Medulla oblongata (tissue), 1 donor: Measurements from ENCODE around the gene ERMP1.
"Not testable (repeated sequence)": the region's sequence is repeated elsewhere in the genome, so short reads cannot be mapped to it uniquely, and the experiment has no call there.

Source experiments
- DNase-seq: peaks from one replicate; pipeline ENCODE4 v3.0.0-alpha.2; 2015; ENCODE audit errors: extremely low spot score

The ERMP1 gene

DNA sequence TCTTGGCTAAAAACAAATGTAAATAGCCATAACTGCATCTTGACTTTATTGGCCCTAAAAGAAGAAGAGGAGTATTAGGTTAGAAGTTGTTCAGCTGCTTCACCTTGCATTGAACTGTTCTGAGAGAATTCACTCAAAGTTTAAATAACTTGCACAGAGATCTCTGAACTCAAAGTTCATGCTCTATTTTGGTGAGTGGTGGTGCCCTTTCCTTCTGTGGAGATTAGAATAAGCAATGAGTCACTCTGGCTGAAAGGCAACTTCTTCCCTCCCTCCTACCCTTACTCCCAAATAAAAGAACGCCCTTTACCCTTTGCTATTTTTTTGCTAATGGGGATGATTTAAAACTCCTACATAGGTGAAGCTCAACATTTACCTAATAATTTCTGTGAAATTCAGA, 48.9 kb downstream of the ERMP1 start:
- no peak for DNase-seq

DNA sequence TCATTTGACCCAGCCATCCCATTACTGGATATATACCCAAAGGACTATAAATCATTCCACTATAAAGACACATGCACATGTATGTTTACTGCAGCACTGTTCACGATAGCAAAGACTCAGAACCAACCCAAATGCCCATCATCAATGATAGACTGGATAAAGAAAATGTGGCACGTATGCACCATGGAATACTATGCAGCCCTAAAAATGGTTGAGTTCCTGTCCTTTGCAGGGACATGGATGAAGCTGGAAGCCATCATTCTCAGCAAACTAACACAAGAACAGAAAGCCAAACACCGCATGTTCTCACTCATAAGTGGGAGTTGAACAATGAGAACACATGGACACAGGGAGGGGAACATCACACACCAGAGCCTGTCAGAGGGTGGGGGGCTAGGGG, 49.5 kb downstream of the ERMP1 start:
- not testable (repeated sequence) for DNase-seq

DNA sequence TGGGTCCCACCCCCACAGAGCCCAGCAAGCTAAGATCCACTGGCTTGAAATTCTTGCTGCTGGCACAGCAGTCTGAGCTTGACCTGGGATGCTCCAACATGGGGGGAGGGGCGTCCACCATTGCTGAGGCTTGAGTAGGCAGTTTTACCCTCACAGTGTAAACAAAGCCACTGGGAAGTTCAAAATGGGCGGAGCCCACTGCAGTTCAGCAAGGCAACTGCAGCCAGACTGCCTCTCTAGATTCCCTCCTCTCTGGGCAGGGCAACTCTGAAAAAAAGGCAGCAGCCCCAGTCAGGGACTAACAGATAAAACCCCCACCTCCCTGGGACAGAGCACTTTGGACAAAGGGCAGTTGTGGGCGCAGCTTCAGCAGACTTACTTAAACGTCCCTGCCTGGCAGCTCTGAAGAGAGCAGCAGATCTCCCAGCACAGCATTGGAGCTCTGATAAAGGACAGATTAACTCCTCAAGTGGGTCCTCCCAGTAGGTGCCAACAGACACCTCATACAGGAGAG, 53.2 kb downstream of the ERMP1 start:
- not testable (repeated sequence) for DNase-seq

DNA sequence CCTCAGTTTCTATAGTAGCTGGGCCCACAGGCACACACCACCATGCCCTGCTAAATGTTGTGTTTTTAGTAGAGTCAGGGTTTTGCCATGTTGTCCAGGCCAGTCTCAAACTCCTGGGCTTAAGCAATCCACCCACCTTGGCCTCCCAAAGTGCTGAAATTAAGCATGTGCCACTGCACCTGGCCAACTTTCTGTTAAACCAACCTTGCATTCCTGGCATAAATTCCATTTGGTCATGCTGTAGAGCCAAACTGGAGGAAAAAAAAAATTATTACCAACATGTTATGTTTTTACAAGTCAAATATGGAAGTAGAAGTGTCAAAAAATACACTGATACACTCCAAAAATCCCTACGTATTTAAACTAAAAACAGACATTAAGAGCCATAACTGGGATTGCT, 54.1 kb downstream of the ERMP1 start:
- DNase-seq: no peak

DNA sequence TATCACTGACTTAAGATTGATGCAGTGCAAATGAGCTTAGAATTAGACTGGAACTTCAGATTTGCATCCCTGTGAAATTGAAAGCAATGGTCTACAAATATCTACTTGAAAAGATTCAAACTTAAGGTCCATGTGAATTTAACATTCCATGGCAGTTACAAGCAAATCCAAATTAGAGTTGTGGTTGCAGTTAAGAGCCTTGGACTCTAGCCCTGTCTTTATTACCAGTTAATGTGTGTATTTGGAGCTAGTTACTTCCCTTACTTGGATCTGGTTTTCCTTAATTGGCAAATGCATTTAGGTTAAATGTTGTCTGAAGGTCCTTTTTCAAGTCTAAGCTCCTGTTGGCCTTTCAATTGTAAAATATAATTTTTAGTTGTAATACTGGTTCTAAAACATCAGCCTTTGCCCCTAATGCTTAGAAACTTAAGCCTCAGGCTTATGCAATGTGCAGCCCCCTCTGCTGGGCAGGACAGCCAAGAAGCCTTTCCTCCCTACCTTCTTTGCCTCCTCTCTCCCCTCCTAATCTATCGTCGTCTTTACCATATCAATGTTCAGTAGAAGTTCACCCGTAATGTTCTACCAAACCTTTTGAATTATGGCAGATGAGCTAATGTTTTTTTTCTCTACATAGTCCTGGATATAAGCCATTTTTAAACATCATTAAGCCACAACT, 59.5 kb downstream of the ERMP1 start:
- no peak for DNase-seq

DNA sequence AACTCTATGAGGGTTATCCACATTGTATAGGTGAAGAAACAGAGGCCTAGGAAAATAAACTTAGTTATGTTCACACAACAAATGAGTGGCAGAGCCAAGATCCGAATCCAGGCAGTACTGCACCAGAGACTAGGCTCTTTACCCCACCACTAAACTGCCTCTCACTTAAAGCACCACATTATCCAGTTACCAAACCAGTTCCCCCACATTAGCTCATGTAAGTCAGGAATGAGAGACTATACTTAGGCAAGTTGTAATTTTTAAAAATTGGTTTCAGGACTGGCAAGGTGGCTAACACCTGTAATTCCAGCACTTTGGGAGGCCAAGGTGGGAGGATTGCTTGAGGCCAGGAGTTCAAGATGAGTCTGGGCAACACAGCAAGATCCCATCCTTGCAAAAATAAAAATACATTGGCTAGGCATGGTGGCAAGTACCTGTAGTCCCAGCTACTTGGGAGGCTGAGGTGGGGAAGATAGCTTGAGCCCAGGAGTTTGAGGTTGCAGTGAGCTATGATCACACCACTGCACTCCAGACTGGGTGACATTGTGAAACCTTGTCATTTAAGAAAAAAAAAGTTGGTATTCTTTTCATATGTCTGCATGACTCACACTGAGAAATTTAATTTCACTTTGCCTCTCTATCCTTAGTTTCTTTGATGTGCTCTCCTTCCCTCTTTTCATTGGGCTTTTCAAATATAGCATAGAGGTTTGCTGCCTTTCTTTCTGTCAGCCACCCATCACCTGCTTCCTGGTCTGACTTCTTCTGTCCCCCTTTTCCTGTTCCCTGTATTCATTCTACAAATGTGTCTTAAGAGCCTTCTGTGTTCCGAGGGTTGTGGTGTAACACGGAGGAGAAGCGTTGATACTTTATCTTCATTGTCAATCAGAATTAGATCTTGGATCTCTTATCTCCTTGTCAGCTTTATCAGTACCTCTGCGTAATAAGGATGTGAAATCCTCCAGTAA, 64.7 kb downstream of the ERMP1 start:
- no peak for DNase-seq

DNA sequence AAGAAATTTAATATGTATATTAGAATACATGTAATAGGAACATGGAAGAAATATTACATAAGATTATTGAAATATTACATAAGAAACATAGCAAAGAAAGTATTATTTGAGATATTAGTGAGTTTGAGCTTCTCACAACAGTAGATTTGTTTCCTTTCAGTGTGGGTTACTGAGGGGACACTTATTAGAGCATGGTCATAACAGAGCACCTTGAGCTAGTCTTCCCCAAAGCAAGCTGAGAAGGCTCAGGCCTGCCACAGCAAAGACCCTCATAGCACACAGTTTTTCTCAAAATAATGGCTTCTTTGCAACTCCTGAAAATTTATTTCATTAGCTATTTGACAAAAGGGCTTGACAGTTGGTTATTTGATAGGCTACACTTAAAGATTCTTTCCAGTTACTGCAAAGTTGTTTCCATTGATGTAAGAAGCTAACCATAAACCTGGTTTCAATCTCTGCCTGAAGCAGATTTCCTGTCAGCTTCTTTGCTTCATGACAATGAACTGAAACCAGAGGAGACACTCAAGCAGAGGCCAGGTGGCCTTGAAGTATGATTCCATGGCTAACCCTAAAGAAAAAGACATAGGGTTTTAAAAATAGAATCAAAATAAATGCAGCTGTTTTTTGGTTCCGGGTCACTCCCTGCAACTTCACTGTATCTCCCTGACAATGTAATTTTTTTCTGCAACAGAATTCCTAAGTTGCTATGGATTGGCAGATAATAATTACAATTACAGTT, 68.6 kb downstream of the ERMP1 start:
- no peak for DNase-seq

DNA sequence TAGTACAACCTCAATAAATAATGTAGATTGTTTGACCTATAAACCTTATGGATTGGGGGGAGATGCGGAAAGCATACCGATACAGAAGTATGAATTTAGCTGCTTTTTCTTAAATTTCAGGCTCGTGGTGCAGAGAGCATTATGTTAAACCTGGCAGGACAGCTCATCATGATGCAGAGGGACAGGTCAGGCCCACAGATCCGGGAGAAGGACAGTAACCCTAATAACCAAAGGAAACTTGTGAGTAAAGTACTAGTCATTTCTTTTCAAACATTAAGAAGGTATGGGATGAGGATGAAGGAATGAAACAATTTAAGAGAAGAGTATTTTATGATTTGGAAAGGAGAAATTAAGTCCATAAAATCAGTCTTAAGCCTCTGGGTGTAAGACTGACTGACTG, 70.5 kb downstream of the ERMP1 start:
- no peak for DNase-seq

DNA sequence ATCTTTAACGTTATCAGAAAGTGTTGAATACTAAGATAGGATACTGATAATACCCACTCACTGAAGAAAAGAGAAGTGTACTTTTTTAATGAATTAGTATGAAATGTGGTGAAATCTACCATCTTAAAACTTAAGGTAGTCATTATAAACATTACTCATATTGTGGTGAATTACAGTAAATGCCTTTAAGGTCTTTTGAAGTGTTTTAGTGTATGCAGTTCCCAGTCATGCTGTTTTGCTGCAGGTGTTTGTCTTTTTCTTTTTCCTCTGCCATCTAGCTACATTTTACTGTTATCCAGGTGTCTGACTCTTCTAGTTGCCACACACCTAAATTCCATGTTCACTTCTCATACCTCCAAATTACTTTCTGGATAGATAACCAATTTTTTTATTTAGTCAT, 72.6 kb downstream of the ERMP1 start:
- DNase-seq: no peak

DNA sequence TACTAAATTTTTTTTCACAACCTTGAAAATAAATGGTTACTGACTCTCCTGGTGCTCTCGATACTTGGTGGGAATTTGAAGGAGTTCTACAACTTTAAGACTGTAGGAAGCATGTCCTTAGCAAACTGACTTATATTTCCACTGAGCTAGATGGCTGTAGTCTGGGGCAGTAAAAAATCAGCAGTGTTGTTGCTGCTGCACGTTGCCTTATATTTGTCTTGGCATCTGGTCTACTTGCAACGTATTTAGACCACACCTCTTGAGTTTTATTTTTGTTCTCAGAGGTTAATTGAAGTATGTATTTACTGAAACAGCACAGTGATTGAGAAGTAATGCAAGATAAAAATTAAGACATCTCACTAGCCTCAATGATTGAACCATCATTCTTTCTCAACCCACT, 76.3 kb downstream of the ERMP1 start:
- no peak for DNase-seq

DNA sequence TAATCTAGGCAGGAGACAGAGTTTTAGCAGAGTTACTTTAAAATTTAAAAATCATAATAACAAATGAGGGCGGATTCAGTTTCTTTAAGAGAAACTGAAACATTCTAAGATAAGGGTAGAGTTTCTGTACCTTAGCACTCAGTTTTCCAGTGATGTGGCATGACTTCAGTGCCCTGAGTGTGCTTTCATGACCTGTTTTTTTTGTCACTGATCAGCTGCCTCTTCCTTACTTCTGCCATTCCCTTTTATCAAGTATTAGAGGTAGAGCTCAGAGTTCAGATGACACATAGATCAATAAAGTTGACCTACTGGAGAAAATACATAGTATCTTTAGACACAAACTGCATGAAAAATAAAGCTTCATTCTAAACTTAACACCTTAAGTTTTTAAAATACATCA, 82.3 kb downstream of the ERMP1 start:
- DNase-seq: no peak

DNA sequence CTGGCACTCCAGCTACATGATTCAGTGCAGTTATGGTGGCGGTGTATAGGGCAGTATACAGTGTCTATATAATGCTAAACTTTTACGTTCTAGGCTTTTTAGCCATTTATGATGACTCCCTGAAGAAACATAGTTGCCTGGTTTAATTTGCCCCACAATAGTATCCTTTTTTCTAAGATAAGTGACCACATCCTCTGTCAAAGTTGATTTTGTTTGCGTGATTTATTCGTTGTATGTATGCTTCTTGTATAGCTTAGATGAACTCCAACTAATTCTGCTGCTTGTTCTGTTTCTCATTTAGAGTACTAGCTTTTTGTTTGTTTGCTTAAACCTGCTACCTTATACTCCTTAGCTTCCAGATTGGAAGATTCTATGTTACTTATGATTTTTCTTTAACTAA, 83.6 kb downstream of the ERMP1 start:
- no peak for DNase-seq

DNA sequence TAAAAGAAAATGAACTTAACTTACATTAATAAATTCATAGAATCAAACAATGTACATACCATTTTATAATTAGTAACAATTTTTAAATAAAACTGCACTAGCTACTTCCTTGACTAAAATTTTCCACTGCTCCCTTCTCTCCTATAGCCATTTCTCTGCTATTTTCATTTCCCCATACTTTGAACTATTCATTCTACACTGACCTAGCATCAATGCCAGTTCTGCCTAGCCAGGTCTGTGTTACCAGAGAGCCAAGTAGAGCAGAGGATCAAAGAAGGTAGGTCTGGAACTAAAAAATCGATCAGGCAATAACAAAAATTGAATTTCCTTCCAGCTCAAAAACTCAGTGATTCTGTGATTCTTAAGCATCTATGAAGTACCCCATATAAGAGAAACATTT, 84.5 kb downstream of the ERMP1 start:
- DNase-seq: no peak

DNA sequence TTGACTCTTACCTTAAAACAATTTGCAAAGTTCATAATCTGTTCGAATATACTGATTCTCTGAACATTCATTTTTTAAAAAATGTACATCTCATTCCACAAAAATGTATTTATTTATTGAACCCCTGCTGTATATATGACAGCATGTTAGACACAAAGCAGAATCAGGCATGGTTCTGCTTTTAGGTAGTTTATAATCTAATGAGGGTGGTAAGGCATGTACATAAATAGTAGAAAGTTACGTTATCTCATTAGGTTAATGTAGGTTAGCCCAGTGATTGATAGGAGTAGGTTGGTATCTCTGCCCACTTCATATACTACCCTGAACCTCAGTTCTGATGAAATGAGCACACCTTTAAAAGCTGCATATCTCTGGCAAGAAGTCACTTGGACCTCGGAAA, 89.8 kb downstream of the ERMP1 start:
- DNase-seq: no peak

DNA sequence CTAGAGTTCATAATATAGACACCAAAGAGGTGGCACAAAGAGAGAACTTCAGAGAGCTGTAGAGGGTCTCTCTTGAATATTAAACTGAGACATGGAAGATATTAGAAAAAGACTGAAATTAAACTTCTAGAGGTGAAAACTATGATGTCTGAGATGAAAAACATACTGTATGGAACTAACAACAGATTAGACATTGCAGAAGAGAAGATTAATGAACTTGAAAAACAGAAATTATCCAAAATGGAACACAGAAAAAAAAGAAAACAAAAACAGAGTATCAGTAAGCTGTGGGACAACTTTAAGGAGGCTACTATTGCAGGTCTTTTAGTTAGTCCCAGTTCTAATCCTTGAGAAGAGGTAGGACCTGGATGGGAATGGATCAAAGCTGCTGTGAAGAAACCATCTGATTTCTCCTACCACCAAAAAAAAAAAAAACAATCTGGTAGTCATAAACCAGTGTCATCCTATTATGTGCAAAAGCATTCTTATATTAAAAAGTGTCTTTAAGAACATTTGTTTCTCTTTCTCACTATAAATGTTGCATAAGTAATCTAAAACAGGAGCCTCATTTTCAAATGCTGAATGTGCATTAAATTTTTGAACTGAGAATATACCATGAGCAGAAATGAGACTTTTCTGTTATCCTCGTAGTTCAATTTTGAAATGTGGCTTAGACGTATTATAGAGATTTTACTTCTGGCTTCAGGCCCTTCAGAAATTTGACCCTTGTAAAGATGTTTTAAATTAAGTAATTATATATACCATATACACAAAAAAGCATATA, 96.2 kb downstream of the ERMP1 start:
- no peak for DNase-seq

DNA sequence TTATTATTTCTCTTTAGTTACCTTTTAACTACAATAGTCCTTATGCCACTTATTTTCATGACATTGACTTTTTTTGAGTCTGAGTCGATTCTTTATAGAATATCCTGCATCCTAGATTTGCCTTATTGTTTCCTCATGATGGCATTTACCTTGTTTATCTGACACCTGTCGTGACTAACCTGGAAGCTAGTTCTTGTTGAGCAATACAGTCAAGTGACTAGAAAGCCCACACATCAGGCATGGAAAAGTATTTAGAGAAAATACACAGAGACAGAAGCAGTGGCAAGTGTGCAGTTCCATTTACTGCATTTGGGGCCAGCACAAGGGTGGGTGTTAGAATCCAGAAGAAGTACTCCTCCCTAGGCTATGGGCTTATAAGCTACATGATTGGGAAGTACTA, 97.8 kb downstream of the ERMP1 start:
- no peak for DNase-seq
